DMS153 treated with DMSO at 0.1 percent for 48 hours (cell line): ENCODE measurements around the gene HAS3.
"Not testable (repeated sequence)": the region's sequence is repeated elsewhere in the genome, so short reads cannot be mapped to it uniquely, and the experiment has no call there.

Source experiments
- DNase-seq: peaks from one replicate; lab custom pipeline; 2025; ENCODE audit not compliant: unreplicated experiment; lab: John Stamatoyannopoulos, UW

HAS3 gene

DNA sequence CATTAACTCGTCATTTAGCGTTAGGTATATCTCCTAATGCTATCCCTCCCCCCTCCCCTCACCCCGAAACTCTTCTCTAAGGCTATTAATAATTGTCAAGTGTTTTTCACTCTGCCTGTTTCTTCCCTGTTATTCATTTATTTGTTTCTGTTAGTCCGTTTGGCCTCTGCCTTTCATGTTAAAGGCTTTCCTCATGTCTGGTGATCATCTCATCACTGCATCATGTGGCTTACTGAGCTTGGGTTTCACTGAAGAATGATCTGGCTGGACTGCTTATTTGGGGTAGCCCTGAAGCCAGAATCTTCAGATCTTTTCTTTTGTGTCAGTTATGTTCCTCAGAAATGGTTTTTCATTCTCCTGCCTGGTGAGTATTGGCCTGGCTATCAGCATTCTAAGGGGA, 36.5 kb downstream of the HAS3 start:
- DNase-seq = no peak

DNA sequence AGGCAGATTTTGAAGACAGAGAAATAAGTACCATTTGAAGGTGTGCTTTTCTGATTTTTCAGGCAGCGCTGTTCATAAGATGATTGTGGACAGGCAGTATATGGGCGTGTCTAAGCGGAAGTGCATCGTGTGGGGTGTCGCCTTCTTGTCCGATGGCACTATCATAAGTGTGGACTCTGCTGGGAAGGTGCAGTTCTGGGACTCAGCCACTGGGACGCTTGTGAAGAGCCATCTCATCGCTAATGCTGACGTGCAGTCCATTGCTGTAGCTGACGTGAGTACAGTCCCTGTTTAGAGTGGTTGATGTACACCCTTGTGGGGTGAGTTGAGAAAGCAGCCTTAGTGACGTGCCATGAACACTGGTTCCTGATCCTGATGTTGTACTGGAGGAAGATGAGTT, 37.7 kb downstream of the HAS3 start:
- DNase-seq = no peak

DNA sequence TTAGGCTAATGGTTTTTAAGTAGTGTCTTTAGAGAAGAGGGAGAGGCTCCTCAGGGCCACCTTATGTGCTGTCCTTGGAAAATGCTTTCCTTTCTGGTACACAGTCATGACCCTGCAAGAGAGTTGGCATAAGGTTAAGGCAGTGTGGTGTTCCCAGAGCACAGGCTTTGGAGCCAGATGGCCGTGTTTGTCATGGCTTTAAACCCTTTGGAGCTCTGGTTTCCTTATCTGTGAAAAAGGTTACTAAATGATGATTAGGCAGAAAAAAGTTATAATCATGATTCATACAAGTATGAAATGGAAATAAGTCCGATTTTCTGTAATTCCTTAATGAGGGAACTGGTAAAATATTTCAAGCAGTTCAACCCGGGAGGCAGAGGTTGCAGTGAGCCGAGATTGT, 40.2 kb downstream of the HAS3 start:
- DNase-seq = no peak

DNA sequence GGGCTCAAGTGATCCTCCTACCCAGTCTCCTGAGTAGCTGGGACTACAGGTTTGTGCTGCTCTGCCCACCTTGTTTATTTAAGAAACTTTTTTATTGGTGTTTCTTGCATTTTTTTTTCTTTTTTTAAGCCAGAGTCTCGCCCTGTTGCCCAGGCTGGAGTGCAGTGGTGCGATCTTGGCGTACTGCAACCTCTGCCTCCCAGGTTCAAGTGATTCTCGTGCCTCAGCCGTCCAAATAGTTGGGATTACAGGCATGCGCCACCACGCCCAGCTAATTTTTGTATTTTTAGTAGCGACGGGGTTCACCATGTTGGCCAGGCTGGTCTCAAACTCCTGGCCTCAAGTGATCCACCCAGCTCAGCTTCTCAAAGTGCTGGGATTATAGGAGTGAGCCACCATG, 44.2 kb downstream of the HAS3 start:
- not testable (repeated sequence) for DNase-seq

DNA sequence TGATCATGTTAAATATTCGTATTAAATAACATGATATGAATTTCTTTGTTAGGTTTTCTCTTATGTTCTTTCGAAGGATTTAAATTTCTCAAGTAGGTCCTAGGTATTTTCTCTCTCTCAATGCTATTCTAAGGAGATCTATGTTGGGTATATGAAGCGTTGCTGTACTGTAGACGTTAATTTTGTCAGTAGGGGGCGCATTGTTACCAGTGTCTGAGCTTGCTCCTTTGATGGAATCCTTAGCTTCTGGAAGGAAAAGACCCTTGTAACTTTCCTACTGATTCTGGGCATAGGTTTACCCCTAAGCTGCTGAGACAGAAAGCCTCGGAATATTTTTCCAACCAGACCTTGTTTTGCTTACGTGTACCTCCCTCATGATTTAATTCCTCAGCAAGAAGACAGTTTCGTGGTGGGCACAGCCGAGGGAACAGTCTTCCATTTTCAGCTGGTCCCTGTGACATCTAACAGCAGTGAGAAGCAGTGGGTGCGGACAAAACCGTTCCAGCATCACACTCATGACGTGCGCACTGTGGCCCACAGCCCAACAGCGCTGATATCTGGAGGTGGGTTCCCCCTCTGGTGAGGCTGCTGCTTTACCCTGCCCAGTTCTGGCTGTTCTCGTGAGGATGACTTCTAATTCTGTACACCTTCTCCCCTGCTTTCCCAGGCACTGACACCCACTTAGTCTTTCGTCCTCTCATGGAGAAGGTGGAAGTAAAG, 44.9 kb downstream of the HAS3 start:
- DNase-seq = peak; percentile 48

DNA sequence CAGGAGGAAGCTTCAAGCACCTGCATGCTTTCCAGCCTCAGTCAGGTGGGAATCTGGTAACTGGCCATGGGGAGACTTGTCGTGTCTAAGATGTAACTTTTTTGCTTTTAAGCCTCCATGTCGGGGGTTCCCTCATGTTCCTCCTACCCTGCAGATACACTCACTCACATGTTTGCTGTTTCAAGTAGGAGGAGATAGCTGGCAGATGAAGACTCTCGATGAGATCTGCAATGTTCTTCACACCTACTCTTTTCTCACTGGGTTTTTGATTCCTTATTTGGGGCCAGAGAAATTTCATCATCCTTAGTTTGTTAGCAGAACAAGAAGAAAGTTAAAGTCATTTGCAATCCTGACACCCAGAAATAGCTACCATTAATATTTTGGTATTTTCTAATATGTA, 51.7 kb downstream of the HAS3 start:
- DNase-seq = no peak

DNA sequence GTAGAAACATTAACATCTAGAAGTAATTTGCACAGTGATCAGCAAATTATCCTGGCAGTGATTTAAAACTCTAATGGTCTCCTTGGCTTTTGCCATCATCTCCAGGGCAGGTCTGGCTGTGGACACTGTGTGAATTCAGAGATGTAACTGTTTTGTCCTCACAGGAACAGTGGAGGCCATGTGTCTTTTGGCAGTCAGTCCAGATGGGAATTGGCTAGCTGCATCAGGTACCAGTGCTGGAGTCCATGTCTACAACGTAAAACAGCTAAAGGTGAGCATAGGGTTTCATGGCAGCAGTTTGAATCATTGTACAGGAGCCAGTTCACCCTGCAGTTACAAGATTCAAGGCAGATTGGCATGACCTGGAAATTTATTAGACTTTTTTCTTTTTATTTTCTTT, 54.7 kb downstream of the HAS3 start:
- no peak for DNase-seq

DNA sequence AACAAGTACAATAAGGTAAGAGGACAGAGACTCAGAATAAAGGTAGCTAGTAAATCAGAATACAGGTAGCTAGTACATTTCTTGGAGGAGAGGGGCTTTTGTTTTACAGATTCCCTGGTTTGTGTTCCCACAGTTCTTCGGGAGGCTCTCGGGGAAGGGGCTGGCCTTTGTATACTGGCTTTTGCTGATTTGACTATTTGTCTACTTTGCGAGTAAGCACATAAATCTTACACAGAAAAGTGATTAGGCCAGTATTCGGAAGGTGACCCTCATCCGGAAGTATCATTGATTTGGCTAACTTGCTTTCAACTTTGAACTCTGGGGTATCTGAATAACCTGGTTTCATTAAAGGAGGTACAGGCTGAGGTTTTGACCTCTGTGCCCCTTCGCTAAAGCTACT, 60.1 kb downstream of the HAS3 start:
- DNase-seq = no peak

DNA sequence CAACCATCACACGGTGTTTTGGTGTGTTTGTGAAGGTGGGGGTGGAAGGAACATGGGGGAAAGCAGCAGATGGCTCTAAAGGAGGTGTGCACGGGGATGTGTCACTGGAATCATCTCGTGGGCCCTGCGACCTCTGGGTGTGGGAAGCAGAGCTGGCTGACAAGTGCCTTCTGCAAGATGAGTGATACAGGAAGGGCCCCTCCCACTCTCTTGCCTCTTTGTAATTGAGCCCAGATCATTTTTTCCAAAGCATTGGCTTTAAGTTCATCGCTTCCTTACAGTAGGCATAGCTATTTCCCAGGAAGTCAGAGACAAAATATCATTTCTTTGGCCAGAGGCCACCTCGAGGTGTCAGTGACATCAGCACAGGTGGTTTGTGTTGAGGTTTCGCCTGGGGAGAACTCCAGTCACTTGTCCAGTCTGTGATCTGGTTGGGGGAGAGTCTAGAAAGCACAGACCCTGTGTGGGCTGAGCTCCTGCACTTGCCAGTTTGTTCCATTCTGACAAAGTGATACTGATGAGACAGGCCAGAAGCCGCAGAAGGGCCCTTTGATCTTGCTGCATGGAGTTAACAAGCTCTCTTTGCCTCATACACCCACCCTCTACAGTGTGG, 60.9 kb downstream of the HAS3 start:
- no peak for DNase-seq

DNA sequence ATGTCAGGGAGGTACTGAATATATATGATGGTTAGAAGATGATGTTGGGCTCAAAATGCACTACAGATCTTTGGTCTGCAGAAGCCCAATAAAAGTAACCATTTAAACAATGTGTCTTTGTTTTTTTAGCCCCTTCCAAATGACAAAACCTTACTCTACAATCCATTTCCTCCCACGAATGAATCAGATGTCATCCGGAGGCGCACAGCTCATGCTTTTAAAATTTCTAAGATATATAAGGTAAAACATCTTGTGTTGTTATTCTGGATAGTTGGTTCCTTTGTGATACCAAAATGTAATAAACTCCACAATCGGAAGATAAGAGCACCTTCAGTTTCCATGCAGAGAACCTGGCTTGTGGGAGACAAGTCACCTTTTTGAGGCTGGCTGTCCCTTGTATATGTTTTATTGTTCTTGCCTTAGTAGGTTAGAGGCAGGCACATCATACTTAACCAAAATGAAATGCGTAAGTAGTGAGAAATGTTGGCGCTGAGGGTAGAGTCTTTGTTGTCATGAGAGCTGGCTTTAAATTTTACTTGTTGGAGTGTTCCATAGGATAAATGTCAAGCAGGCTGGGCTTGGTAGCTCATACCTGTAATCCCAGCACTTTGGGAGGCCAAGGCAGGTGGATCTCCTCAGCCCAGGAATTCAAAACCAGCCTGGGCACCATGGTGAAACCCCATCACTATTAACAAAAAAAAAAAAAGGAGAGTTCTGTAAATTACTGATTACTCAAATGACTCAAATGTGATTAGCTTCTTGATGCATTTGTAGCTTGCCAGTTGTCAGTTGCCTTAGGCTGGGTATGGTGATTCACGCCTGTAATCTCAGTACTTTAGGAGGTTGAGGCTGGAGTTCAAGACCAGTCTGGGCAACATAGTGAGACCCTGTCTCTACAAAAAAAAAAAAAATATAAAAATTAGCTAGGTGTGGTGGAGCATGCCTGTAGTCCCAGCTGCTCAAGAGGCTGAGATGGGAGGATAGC, 61.8 kb downstream of the HAS3 start:
- no peak for DNase-seq
